ENCODE data around the gene EHD3. TPM values are rescaled to one million over a fixed set of nuclear protein-coding genes. Genes with fewer than 3 reads are reported as not detected.

Gene EHD3
- total RNA-seq, 1 donor from 2014 or later: 3.9 TPM

- no peaks in the 10 kb centered on the region for H3K27me3 Mint-ChIP-seq (ENCODE audit: insufficient read depth, low read depth)
- Histone ChIP-seq H2AFZ (replicated peaks) (no peak overlapping the region), H3K4me3 (no peak overlapping the region), H3K79me2 (ENCODE audit: low read depth) (no peaks in the 10 kb centered on the region), H3K36me3 (no peaks in the 10 kb centered on the region), H3K9me3 (ENCODE audit: low read depth) (no peaks in the 10 kb centered on the region), H4K20me1 (ENCODE audit: low read depth) (no peaks in the 10 kb centered on the region), H3K27me3 (no peaks in the 10 kb centered on the region), H3K4me2 (no peak overlapping the region), H3F3A (ENCODE audit: low read depth) (no peaks in the 10 kb centered on the region), H3K27ac (no peak overlapping the region), H3K4me1 (no peaks in the 10 kb centered on the region), H3K9ac (no peak overlapping the region)
- H3K9me3 Mint-ChIP-seq: no peaks in the 10 kb centered on the region
- TF ChIP-seq EZH2 (IDR thresholded peaks at IDR 0.05) (no peak), EZH2phosphoT487 (IDR thresholded peaks at IDR 0.05) (no peak), CTCF (IDR thresholded peaks at IDR 0.05) (no peak)
- no peak for DNase-seq (ENCODE audit: low spot score)
- no peak overlapping the region for H3K27ac Mint-ChIP-seq
- H3K4me3 Mint-ChIP-seq: no peak overlapping the region
- no peaks in the 10 kb centered on the region for H3K4me1 Mint-ChIP-seq
- peaks cover 4% of the 10 kb centered on the region for H3K36me3 Mint-ChIP-seq
Measured at GRCh38 chr2:31267437-31268120, 33.6 kb downstream of the EHD3 start.

DNA sequence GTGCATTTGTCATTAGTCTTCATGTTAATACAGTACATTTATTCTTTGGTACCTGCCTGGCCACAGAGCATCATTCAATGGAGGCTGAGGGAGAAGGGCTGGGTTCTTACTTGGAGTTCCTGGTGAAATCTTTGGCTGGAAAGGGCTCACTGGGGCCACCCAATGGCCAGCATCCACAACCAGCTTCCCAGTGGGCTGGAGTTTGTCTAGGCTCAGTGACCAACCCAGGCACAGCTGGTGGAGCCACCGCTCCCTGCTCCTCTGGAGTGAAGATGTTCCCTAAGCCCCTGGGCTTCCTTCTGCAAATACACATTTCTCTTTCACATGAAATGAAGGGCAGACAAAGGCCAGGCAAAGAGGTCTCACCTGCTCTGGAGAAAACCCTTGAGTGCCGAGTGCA, 34.4 kb downstream of the EHD3 start:
- no peak overlapping the region for H3K27ac ChIP-seq
- peak; percentile 17 for DNase-seq (ENCODE audit: low spot score)
- H3F3A ChIP-seq (ENCODE audit: low read depth): no peaks in the 10 kb centered on the region
- H3K4me3 ChIP-seq: no peak overlapping the region
- no peaks in the 10 kb centered on the region for H3K9me3 ChIP-seq (ENCODE audit: low read depth)
- no peaks in the 10 kb centered on the region for H4K20me1 ChIP-seq (ENCODE audit: low read depth)
- no peaks in the 10 kb centered on the region for H3K27me3 ChIP-seq
- no peaks in the 10 kb centered on the region for H3K36me3 ChIP-seq
- no peak overlapping the region for H3K9ac ChIP-seq
- Mint-ChIP-seq H3K9me3 (no peaks in the 10 kb centered on the region), H3K4me1 (no peaks in the 10 kb centered on the region), H3K36me3 (peaks cover 4% of the 10 kb centered on the region), H3K27me3 (ENCODE audit: insufficient read depth, low read depth) (no peaks in the 10 kb centered on the region), H3K27ac (no peak overlapping the region), H3K4me3 (no peak overlapping the region)
- TF ChIP-seq EZH2 (IDR thresholded peaks at IDR 0.05) (no peak), EZH2phosphoT487 (IDR thresholded peaks at IDR 0.05) (no peak), CTCF (IDR thresholded peaks at IDR 0.05) (peak; percentile 18)
- H3K79me2 ChIP-seq (ENCODE audit: low read depth): no peaks in the 10 kb centered on the region
- no peak overlapping the region for H3K4me2 ChIP-seq
- H2AFZ ChIP-seq (replicated peaks): no peak overlapping the region
- no peaks in the 10 kb centered on the region for H3K4me1 ChIP-seq

DNA sequence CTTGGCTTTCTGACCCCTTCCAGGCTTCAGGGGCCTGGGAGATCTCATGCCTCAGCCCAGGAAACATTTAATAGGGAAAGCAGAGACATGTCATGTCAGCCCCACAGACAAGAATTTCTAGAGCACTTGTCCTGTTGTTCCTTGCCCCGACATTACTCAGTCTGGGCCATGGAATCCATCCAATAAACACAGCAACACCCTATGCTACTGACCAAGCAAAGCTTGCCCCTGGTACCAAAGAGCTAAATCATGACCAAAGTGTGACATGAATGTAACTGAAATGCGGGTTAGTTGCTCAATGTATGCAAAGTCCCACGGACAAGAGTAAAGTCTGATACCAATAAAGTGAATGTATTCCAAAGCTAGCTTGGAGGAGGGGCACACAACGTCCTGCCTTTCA, 35.1 kb downstream of the EHD3 start:
- Mint-ChIP-seq H3K4me3 (no peak overlapping the region), H3K27ac (no peak overlapping the region), H3K36me3 (peaks cover 4% of the 10 kb centered on the region), H3K27me3 (ENCODE audit: insufficient read depth, low read depth) (no peaks in the 10 kb centered on the region), H3K9me3 (no peaks in the 10 kb centered on the region), H3K4me1 (no peaks in the 10 kb centered on the region)
- Histone ChIP-seq H3K4me2 (no peak overlapping the region), H4K20me1 (ENCODE audit: low read depth) (no peaks in the 10 kb centered on the region), H3K79me2 (ENCODE audit: low read depth) (no peaks in the 10 kb centered on the region), H3K27me3 (no peaks in the 10 kb centered on the region), H3K4me3 (no peak overlapping the region), H3K36me3 (no peaks in the 10 kb centered on the region), H3F3A (ENCODE audit: low read depth) (no peaks in the 10 kb centered on the region), H3K9me3 (ENCODE audit: low read depth) (no peaks in the 10 kb centered on the region), H3K9ac (no peak overlapping the region), H3K27ac (no peak overlapping the region), H3K4me1 (no peaks in the 10 kb centered on the region), H2AFZ (replicated peaks) (no peak overlapping the region)
- no peak for DNase-seq (ENCODE audit: low spot score)
- TF ChIP-seq CTCF (IDR thresholded peaks at IDR 0.05) (no peak), EZH2 (IDR thresholded peaks at IDR 0.05) (no peak), EZH2phosphoT487 (IDR thresholded peaks at IDR 0.05) (no peak)
